Hematopoietic multipotent progenitor cell (in vitro differentiated cells): Measurements from ENCODE around the gene UNC80. TPM values are rescaled to one million over a fixed set of nuclear protein-coding genes. Genes with fewer than 3 reads are reported as not detected.
"Not testable (repeated sequence)": the region's sequence is repeated elsewhere in the genome, so short reads cannot be mapped to it uniquely, and the experiment has no call there.

Source experiments
- DNase-seq, 3 donors: peaks; one replicate each; pipeline ENCODE4 v3.0.0-alpha.2; 2011 to 2015; ENCODE audit warnings: low read depth in 2 of 3, low spot score in 2 of 3
- total RNA-seq: library from RNA; depleted of rRNA; stranded (reverse); fragments of >200 nt; gene quantifications from one replicate; pipeline ENCODE4 v1.2.3, GENCODE V29; 2012

UNC80 gene
- total RNA-seq: under 0.01 TPM

- peak in 2 of 3 donors; percentile 57 to 69 for DNase-seq
Measured at GRCh38 chr2:209771474-209772289, at the start of gene UNC80. TSS of gene UNC80 (plus strand) at chr2:209771832. CDS start at chr2:209772073, 241 bp downstream.

- no peak for DNase-seq
Measured at GRCh38 chr2:209726311-209726710, 45.3 kb upstream of the UNC80 start.

- no peak for DNase-seq
Measured at GRCh38 chr2:209727077-209727476, 44.6 kb upstream of the UNC80 start.

GRCh38 chr2:209734805-209735204 is 36.8 kb upstream of the UNC80 start:
- DNase-seq: no peak

GRCh38 chr2:209741953-209742352 is 29.7 kb upstream of the UNC80 start:
- DNase-seq: no peak

GRCh38 chr2:209753020-209753419 is 18.6 kb upstream of the UNC80 start:
- no peak for DNase-seq

GRCh38 chr2:209757163-209757562 is 14.5 kb upstream of the UNC80 start:
- no peak for DNase-seq

GRCh38 chr2:209761566-209761965 is 10.1 kb upstream of the UNC80 start:
- no peak for DNase-seq

- no peak for DNase-seq
Measured at GRCh38 chr2:209762563-209762962, 9.1 kb upstream of the UNC80 start.

- DNase-seq: no peak
Measured at GRCh38 chr2:209763106-209763505, 8.5 kb upstream of the UNC80 start.

- no peak for DNase-seq
Measured at GRCh38 chr2:209766613-209767012, 5.0 kb upstream of the UNC80 start.

GRCh38 chr2:209767316-209767715 is 4.3 kb upstream of the UNC80 start:
- DNase-seq: no peak

GRCh38 chr2:209768557-209768956 is 3.1 kb upstream of the UNC80 start:
- no peak for DNase-seq

GRCh38 chr2:209772290-209772685 is 656 bp downstream of the UNC80 start:
- DNase-seq: no peak

- no peak for DNase-seq
Measured at GRCh38 chr2:209773377-209773776, 1.7 kb downstream of the UNC80 start.

- no peak for DNase-seq
Measured at GRCh38 chr2:209787416-209787815, 15.8 kb downstream of the UNC80 start.

- no peak for DNase-seq
Measured at GRCh38 chr2:209788925-209789324, 17.3 kb downstream of the UNC80 start.

- no peak for DNase-seq
Measured at GRCh38 chr2:209790066-209790728, 18.6 kb downstream of the UNC80 start.

- no peak for DNase-seq
Measured at GRCh38 chr2:209791151-209791550, 19.5 kb downstream of the UNC80 start.

- not testable (repeated sequence) for DNase-seq
Measured at GRCh38 chr2:209795425-209795824, 23.8 kb downstream of the UNC80 start.

- DNase-seq: no peak
Measured at GRCh38 chr2:209805351-209805750, 33.7 kb downstream of the UNC80 start.

GRCh38 chr2:209806318-209806717 is 34.7 kb downstream of the UNC80 start:
- DNase-seq: no peak
